CD4-positive, alpha-beta T cell treated with Interleukin-6 for 4 hours (primary cell): ENCODE data around the gene ENTPD7.

Source experiments
- DNase-seq: peaks from one replicate; pipeline ENCODE4 v3.0.0-alpha.2; 2020; ENCODE audit warnings: mixed read lengths

The ENTPD7 gene

DNA sequence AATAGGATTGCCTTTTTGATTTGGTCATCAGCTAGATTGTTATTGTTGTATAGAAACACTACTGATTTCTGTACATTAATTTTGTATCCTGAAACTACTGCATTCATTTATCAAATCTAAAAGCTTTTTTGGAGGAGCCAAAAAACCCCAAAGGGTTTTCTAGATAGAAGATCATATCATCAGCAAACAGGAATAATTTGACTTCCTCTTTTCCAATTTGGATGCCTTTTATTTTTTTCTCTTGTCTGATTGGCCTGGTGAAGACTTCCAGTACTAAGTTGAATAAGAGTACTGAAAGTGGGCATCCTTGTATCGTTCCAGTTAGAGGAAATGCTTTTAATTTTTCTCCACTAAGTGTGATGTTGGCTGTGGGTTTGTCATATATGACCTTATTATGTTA is 10.6 kb upstream of the ENTPD7 start:
- no peak for DNase-seq

DNA sequence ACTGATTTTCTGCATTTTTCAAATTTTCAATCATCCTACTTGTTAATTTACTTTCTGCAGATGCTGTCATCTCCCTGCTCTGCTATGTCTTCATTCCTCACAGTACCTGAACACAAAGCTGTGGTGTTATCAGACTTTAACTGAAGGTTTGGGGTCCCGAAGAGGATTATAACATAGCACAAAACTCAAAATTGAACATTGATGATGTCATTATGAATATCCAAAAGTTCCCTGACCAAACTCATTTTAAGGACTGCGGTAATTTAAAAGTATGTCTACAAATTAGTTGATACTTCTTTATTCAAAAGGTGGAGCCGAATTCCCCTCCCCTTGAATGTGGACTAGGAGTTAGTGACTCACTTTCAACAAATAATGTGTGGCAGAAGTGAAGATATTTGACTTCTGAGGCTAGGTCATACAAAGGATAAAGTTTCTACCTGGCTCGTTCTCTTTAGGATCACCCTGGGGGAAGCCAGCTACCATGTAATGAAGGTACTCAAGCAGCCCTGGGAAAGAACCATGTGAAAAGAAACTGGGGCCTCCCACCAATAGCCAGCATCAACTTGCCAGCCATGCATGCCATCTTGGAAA is 6.4 kb upstream of the ENTPD7 start:
- DNase-seq, result no peak

DNA sequence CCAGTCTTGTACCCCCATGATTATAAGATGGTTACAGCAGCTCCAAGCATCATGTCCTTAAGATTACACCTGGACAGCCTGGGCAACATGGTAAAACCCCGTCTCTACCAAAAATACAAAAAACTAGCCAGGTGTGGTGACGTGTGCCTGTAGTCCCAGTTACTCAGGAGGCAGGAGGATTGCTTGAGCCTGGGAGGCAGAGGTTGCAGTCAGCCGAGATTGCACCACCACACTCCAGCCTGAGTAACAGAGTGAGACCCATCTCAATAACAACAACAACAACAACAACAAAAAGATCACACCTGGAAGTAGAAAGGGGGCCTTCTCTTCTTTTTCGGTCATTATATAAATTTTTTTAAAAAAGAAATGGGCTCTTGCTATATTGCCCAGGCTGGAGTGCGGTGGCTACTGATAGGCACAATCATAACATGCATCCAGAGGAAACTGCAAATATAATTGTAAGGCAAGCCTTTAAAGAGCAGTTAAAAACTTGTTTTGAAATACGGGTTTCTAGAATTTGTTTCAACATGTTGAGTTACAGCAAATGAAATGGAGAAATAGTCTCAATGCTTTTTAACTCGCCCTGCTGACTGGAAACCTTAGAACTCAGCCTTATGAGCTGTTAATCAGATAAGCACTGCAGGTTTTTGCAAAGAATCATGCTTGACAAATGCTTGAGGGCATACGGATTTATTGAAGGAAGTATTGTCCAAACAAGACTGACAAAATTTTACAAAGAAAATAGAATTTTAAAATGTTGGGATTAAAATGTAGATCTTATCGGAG is 4.7 kb upstream of the ENTPD7 start:
- no peak for DNase-seq

DNA sequence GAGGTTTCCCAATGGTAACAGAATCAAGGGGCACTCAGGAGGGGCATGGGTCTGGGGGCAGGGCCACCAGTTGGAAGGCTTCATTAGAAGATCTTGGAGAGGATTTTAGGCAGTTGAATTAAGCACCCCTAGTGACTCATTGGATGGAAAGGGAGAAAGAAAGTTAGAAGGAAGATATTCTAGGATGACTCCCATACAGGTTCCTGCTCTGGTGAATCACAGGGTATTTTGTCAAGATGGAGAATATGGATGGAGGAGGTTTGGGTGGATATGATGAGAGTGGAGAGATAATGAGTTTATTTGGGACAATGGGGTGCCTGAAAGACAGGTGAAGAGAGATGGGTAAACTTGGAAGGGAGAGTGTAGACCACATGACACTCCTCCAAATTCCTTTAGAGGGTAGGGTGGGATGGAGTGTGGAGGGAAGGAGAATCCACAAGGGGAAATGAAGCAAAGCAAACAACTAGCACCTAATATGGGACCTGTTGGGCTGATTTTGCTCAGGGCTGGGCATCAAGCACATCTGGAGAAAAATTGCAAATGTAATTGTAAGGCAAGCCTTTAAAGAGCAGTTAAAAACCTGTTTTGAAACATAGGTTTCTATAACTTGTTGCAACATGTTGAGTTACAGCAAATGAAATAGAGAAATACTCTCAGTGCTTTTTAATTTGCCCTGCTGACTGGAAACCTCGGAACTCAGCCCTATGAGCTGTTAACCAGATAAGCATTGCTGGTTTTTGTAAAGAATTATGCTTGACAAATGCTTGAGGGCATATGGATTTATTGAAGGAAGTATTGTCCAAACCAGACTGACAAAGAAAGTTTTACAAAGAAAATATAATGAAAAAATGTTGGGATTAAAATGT is 2.9 kb upstream of the ENTPD7 start:
- DNase-seq, result no peak

DNA sequence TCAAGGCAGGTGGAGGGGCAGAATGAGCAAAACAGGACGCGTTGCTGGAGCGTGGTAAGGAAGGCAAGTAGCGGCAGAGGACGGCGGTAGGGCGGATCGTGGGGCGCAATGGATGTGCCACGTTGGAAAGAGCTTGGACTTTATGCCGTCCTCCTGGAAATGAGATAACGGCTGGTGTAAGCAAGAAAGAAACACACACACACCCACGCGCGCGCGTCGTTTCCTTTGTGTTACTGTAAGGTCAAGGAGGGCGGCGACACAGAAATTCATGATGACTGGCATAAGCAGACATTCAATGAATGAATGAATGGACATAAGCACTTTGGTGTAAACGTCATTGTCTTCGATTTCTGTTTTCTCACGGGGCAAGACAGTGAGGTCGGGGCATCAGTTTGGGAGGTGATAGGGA is 683 bp upstream of the ENTPD7 start:
- peak; percentile 59 for DNase-seq

DNA sequence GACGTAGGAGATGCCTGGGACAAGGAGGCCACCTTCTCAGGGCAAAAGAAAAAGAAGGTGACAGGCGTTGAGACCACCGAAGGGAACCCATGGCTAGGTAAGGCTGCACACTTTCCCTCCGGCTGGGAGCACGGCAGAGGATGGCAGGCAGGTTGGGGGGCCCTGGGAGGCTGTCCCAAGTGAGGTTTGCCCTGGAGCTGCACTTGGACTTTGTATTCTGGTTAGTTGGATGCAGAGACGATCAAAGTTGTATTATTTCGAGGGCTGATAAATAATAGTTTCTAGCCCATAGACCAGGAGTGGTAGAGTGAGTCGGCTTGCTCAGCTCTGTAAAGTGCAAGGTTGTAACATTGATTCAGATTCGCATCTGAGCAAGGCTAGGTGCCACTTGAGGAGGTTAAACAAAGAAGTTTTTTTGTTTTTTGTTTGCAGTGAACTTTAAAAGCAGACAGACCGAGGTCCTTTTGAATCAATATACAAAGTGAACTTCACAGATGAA is 608 bp downstream of the ENTPD7 start:
- no peak for DNase-seq

DNA sequence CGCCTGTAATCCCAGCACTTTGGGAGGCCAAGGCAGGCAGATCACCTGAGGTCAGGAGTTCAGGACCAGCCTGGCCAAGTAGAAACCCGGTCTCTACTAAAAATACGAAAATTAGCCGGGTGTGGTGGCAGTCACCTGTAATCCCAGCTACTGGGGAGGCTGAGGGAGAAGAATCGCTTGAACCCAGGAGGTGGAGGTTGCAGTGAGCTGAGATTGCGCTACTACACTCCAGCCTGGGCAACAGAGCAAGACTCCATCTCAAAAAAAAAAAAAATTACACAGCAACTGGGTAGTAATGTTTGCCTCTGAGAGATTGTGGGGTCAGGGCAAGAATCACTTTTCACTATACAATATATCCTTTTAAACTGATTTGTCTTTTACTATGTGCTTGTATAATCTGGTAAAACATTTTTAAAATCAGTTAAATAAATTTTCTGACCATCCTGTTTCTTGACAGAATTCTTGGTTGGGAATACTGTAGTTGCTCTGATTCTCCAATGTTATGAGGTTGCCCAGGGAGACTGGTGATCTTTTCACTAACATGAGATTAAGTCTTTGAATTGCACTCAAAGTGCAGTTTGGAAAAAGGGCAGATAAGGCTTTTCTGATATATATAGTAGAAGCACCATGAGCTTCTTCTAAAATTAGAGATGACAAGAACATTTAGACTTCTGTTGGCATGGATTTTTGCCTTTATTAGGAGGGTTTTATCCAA is 1.5 kb downstream of the ENTPD7 start:
- DNase-seq, result no peak

DNA sequence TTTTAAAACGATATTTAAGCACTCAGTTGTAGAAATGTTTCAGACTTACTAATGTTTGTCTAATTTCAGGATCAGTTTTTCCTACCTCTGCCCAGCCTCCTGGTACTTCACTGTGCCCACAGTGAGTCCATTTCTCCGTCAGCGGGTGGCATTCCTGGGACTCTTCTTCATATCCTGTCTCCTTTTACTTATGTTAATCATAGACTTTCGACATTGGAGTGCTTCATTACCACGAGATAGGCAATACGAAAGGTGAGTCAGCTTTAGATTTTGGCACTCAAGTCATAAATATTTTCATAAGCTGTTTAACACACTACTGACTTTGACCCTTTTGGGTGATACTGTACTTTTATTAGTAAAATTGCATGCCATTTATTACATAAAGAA is 2.1 kb downstream of the ENTPD7 start:
- no peak for DNase-seq

DNA sequence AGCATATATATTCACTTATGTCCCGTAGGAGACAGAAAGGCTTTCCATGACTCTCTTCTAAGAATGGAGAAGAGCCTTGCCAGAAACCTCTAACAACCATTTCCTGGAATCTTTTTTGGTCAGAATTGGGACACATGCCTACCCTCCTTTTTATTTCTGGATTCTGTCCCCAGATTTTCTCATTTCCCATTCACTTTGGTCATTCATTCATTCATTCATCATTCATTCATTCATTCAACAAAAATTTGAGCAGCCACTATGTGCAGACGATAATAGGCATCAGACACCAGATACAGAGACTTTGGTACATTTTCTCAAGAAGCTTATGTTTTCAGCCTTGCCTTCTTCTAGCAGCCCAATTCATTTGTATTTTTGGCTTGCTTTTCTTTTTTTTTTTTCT is 6.0 kb downstream of the ENTPD7 start:
- DNase-seq, result no peak

DNA sequence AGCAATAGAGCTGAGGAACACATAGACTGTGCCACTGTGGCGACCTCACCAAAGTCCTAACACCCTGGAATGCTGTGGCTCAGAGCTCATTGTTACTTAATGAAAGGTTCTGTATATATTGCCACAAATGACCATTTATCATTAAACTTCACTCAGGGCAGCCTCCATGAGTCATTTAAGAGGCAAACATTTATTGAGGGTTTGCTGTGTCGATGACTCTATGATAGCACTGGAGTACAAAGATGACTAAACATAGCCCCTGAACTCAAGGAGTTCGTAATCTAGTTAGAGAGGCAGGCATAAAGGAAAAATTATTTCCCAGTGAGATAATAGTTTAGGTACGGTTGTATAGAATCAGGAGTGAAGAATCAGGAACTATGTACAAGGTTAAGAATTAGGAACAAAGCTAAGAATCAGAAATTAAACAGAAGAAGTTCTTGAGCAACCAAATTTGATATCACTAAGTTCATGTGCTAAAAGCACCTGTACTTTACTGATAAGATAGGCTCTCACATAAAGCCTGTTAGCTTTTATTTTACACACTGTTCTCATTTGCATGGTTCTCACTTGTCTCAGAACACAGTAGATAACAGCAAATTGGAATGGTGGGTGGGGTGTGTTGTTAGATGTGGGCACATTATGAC is 7.9 kb downstream of the ENTPD7 start:
- no peak for DNase-seq

DNA sequence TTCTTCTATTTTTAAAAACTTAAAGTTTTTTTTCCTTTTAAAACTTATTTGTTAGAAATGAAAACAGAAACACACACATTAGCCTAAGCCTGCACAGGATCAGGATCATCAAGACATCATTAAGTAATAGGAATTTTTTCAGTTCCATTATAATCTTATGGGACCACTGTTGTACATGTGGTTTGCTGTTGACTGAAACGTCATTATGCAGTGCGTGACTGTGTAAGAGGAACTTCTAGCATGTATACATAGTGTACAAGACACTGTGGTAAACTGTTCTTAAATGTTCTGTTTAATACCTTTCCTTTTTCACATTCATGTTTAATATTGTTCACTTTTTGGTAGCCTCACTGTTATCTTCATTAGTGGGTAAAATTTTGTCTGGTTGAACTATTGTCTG is 12.1 kb downstream of the ENTPD7 start:
- DNase-seq, result no peak

DNA sequence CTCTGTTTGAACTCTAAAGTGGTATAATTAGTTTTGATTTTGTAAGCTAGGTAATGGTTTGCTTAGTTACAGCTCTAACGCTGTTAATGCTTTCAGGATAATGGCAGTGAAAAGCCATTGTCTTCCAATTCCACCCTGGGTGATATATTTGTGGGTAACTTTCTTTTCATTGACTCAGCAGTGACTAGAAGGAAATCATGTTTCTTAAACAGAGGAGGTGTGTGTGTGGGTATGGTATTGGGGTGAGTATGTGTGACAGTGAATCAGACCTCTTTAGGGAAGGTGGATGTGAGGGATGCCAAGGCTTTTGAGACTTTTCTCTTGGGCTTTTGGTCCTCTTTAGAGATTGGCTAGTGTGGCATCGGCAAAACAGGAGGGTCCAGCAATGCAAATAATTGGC is 13.6 kb downstream of the ENTPD7 start:
- no peak for DNase-seq

DNA sequence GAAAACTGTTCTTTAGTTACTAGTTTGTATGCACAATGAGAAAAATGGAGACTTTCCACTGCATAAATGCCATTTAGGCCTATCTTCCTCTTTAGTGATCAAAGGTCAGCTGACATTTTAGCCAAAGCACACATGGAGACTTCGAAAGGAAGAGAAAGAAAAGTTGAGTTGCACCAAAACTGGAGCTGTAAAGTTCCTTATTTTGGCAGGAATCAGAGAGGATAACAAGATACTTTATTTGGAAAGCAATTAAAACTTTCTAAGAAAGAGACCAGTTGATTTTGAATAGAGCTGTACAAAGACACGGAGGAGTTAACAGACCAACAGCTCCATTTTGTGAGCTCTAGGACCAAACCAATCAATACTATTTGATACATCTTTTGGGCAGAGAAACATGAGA is 14.2 kb downstream of the ENTPD7 start:
- DNase-seq, result no peak

DNA sequence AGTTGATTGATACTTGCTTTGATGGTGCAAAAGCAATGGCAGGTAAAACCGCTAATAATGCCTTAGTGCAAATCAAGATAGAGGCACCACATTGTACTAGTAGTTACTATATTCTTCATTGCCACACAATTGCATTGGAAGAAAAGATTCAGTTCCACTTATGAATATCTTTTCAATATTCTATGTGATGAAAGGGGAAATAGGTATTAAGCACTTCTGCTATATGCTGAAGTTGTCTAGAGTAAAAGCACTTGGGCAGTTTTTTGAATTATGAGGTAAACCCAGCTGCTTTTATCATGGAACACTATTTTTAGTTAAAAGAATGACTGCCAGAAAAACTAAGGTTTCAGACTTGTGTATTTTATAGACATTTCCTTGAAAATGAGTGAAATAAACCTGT is 15.5 kb downstream of the ENTPD7 start:
- DNase-seq, result no peak

DNA sequence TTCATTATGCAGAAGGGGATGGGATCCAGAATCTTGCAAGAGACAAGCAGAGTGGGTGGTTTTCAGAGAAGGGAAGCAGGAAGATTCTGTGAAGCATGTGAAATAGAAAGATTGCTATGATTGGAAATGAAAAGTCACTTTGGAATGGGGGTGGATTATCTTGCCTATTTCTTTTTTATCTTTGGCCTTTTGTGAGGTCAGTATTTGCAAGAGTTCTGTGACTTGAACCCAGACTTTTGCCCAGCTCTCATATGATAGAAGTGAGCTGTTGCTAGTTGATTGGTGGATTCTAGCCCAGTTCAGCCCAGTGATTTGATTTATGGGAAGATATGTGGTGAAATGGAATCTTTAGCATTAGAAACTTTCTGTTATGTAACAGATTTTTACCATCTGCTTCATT is 17.1 kb downstream of the ENTPD7 start:
- DNase-seq, result no peak

DNA sequence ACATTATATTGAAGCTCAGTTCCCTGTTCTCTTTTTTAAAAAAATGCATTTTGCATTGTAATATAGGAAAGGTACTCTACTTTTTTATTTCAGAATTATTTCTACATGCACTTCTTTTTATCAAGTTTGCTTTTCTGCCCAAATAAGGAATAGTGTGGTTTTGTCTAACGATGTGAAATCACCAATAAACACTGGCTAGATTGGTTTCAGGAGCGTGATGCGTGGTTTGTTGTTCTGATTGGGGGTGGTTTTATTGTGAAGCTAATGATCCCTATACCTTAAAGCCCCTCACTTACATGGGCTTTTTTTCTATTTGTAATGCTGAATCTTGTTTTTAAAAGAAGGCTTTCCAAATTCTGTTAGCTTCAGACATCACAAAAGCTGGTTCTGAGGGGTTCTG is 17.6 kb downstream of the ENTPD7 start:
- no peak for DNase-seq

DNA sequence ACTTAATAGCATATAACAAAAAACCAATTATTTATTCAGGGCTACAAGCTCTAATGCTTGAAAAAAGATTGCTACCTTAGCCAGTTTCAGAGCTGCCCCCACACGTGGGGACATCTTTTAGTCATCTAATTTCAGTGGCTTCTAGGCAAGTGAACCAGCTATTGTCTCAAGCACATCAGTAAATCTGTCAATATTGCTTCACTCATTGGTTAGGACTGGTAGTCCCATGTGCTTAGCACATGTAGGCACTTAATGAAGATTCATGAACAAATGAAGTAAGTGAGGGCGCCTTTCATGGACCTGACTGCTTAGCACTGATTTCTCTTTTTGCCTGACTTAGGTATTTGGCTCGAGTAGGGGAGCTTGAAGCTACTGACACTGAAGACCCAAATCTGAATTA is 19.6 kb downstream of the ENTPD7 start:
- DNase-seq, result no peak

DNA sequence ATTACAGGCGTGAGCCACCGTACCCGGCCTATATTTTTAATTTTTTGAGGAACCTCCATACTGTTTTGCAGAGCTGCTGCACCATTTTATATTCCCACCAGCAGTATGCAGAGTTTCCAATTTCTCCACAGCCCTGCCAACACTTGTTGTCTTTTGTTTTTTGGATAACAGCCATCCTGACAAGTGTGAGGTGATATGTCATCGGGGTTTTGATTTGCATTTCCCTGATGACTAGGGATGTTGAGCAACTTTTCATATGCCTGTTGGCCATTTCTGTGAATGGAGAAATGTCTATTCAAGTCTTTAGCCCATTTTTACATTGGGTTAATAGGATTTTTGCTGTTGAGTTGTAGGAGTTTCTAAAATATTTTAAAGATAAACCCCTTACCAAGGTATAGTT is 22.2 kb downstream of the ENTPD7 start:
- no peak for DNase-seq

DNA sequence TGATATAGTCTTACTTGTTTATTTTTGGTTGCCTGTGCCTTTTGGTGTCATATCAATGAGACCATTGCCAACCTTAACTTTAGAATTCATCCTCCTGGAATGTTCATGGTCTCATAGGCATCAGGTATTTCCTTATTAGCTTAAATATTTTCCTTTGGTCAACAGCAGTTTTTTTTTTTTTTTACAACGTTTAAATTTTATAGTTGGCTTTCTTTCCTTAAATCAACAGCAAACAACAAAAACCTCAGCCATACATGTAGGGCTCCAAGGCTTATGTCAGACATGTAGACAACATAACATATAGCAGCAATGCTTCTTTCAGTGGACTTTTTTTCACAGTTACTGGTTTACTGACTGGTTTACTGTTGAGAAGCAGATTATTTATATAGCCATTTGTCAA is 22.7 kb downstream of the ENTPD7 start:
- DNase-seq, result no peak

DNA sequence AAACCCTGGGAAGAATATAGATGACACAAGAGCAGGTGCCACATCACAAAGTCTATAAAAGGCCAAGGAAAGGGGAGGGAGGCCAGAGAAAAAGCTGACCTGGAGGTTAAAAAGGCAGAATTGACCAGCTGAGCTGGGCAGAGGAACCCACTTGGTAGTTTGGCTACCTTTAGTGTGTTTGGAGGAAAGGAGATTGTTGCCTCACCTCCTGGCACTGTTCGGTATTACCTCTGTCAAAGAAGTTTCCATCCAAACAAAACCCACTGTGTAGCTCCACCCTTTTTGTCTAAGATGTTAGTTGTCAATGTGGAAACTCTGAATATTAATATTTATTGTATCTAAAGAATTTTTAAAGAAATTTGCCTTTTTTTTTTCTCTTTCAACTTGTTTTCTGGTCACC is 23.4 kb downstream of the ENTPD7 start:
- no peak for DNase-seq

DNA sequence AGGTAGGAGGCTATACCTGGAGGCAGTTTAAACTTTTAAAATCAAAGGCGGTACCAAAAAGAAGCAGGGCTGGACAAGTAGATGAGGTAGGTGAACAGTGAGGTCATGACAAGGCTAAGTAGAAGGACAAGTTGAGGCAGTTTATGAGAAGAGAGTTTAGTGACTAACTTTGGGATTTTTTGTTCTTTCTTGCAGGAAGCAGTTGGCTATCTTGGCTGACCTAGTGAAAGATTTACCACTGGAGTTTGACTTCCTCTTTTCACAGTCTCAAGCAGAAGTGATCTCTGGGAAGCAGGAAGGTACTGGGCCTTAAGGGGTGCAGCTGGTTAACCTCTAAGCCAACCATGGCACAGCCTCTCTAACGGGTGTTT is 26.3 kb downstream of the ENTPD7 start:
- DNase-seq, result no peak

DNA sequence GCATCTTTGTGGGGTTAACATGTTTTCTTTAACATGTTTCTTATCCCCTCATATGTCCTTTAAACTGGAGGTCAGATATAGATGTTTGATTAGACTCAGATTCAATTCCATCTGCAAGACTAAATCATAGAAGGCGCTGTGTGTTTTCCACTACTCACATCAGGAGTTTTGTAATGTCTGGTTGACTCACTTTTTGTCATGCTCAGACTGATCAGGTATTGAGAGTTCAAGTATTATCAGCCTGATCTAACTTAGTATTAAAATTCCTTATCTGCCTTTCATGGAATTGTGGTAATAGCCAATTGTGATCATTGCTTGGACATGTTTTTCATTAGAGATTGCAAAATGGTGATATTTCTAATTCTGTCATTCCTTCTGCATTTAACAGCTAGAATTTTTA is 30.2 kb downstream of the ENTPD7 start:
- DNase-seq, result no peak
